Measurements from ENCODE around the gene ST3GAL4.
"Not testable (repeated sequence)": the region's sequence is repeated elsewhere in the genome, so short reads cannot be mapped to it uniquely, and the experiment has no call there.

The ST3GAL4 gene

GRCh38 chr11:126359431-126360048, 4.1 kb downstream of the ST3GAL4 start:
- DNase-seq (ENCODE audit: low read depth), result peak; percentile 88
- TF ChIP-seq CTCF (conservative IDR thresholded peaks at IDR 0.05; ENCODE audit: low read length), result peak; percentile 51
- peak overlapping the region; percentile 30 for H3K4me3 ChIP-seq (ENCODE audit: low read length)

GRCh38 chr11:126360049-126360446, 4.6 kb downstream of the ST3GAL4 start:
- no peak for DNase-seq (ENCODE audit: low read depth)
- peak overlapping the region; percentile 20; the same call in 1 of the 2 replicates for H3K4me3 ChIP-seq (ENCODE audit: low read length)

GRCh38 chr11:126361400-126361799, 5.9 kb downstream of the ST3GAL4 start:
- no peak for DNase-seq (ENCODE audit: low read depth)
- H3K4me3 ChIP-seq (ENCODE audit: low read length), result no peak overlapping the region
- TF ChIP-seq CTCF (conservative IDR thresholded peaks at IDR 0.05; ENCODE audit: low read length), result no peak

More at GRCh38 chr11:126360049-126360446, 4.6 kb downstream of the ST3GAL4 start:
- no peak for TF ChIP-seq CTCF (conservative IDR thresholded peaks at IDR 0.05; ENCODE audit: low read length)

- H3K4me3 ChIP-seq (ENCODE audit: low read length), result no peak overlapping the region
- DNase-seq (ENCODE audit: low read depth), result no peak
- TF ChIP-seq CTCF (conservative IDR thresholded peaks at IDR 0.05; ENCODE audit: low read length), result no peak
Observed at GRCh38 chr11:126362879-126363655, 7.6 kb downstream of the ST3GAL4 start.

- H3K4me3 ChIP-seq (ENCODE audit: low read length), result no peak overlapping the region
- no peak for DNase-seq (ENCODE audit: low read depth)
- TF ChIP-seq CTCF (conservative IDR thresholded peaks at IDR 0.05; ENCODE audit: low read length), result no peak
Observed at GRCh38 chr11:126363706-126364248, 8.3 kb downstream of the ST3GAL4 start.

- not testable (repeated sequence) for H3K4me3 ChIP-seq (ENCODE audit: low read length); DNase-seq (ENCODE audit: low read depth)
Observed at GRCh38 chr11:126364735-126365134, 9.2 kb downstream of the ST3GAL4 start.

- not testable (repeated sequence) for H3K4me3 ChIP-seq (ENCODE audit: low read length); DNase-seq (ENCODE audit: low read depth)
Observed at GRCh38 chr11:126365508-126365907, 10.0 kb downstream of the ST3GAL4 start.

Measured in AG10803 (cell line).